Measurements from ENCODE around the gene PLPP4. TPM values are rescaled to one million over a fixed set of nuclear protein-coding genes. Genes with fewer than 3 reads are reported as not detected.

PLPP4 gene
- polyA plus RNA-seq, 3 donors, result not detected

DNA sequence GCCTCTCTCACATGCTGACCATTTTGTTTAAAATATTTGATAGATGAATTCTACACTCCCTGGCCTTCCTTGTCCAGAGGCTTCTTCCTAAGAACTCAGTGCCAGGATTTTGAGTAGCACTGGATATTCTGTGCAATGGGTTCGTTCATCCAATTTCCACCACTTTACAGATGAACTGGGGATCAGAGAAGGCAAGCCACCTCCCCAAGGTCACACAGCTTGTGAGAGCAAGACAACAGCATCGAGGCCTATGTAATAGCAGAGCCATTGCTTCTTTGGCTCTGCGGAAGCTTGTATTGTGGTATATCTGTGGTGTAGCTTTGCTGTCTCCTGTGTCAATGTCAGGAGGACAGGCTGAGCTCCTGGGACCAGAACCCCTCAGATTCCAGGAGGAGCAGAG lies 140.9 kb downstream of the PLPP4 start:
- H3K27ac ChIP-seq (ENCODE audit: low read depth in 1 of 2, low read length in 2 of 2), result no peak overlapping the region
- H3K27me3 ChIP-seq (ENCODE audit: control insufficient read depth in 2 of 2, insufficient read depth in 2 of 2, low read length in 2 of 2), result no peaks in the 10 kb centered on the region
- WGBS (ENCODE audit: insufficient coverage), result 90% methylated on average over 2 of the region's 3 CpGs
- Mint-ChIP-seq H3K27me3 (ENCODE audit: low read depth in 3 of 3) (peaks cover 4 to 8% (median 6%) of the 10 kb centered on the region in 3 donors), H3K4me1 (peaks cover 11% of the 10 kb centered on the region), H3K9me3 (peaks cover 1 to 9% (median 3%) of the 10 kb centered on the region in 7 donors), H3K4me3 (no peak overlapping the region), H3K27ac (no peak overlapping the region), H3K36me3 (no peaks in the 10 kb centered on the region)
- no peaks in the 10 kb centered on the region for H3K36me3 ChIP-seq (replicated peaks in 1 of 2; ENCODE audit: control insufficient read depth in 1 of 2, insufficient read depth in 2 of 2, low read length in 2 of 2)
- H3K9ac ChIP-seq (ENCODE audit: insufficient read depth, low read length, poor library complexity, severe bottlenecking), result no peak overlapping the region
- H3K4me2 ChIP-seq (replicated peaks; ENCODE audit: extremely low read depth, low read length, poor library complexity, severe bottlenecking), result no peak overlapping the region
- TF ChIP-seq, protein P1, sequence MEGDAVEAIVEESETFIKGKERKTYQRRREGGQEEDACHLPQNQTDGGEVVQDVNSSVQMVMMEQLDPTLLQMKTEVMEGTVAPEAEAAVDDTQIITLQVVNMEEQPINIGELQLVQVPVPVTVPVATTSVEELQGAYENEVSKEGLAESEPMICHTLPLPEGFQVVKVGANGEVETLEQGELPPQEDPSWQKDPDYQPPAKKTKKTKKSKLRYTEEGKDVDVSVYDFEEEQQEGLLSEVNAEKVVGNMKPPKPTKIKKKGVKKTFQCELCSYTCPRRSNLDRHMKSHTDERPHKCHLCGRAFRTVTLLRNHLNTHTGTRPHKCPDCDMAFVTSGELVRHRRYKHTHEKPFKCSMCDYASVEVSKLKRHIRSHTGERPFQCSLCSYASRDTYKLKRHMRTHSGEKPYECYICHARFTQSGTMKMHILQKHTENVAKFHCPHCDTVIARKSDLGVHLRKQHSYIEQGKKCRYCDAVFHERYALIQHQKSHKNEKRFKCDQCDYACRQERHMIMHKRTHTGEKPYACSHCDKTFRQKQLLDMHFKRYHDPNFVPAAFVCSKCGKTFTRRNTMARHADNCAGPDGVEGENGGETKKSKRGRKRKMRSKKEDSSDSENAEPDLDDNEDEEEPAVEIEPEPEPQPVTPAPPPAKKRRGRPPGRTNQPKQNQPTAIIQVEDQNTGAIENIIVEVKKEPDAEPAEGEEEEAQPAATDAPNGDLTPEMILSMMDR (IDR thresholded peaks at IDR 0.05), result no peak
- no peak overlapping the region for H2AFZ ChIP-seq (ENCODE audit: insufficient read depth, low read depth, low read length, poor library complexity, severe bottlenecking)
- H3K9me3 ChIP-seq (replicated peaks in 1 of 2; ENCODE audit: control insufficient read depth in 1 of 2, insufficient read depth in 1 of 2, low read length in 2 of 2), result no peaks in the 10 kb centered on the region
- H3K4me3 ChIP-seq (replicated peaks in 1 of 3; ENCODE audit: low read depth in 2 of 3, low read length in 3 of 3), result no peak overlapping the region
- H3K79me2 ChIP-seq (ENCODE audit: insufficient read depth, low read length), result no peaks in the 10 kb centered on the region
- H3K4me1 ChIP-seq (ENCODE audit: control insufficient read depth in 1 of 2, insufficient read depth in 2 of 2, low read length in 2 of 2), result peaks cover 12% of the 10 kb centered on the region in 2 donors
- DNase-seq, result no peak
- H4K20me1 ChIP-seq (ENCODE audit: insufficient read depth, low read length), result no peaks in the 10 kb centered on the region
- intact Hi-C loops (cut with micrococcal nuclease), result no loop called here

DNA sequence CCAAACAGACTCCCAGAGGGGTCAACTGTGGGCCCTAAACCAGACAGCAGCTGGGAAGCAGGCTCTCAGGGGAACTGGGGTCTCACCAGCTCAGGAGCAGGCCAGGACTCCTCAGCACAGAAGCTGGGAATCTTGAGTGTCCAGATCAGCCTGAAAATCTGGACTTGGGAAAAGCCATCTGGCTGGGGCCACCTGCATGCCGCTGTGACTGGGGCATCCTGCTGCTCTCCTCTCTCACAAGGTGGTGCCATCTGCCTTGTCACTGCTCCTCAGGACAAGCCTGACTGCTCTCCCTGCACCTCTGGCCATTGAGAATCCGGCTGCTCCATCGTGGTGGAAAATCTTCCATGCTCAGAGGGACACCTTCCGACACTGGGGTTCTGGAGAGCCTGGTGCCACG lies 141.4 kb downstream of the PLPP4 start:
- DNase-seq, result no peak
- H3K4me2 ChIP-seq (replicated peaks; ENCODE audit: extremely low read depth, low read length, poor library complexity, severe bottlenecking), result no peak overlapping the region
- H3K36me3 Mint-ChIP-seq, result no peaks in the 10 kb centered on the region
- no peaks in the 10 kb centered on the region for H3K27me3 ChIP-seq (ENCODE audit: control insufficient read depth in 2 of 2, insufficient read depth in 2 of 2, low read length in 2 of 2)
- no peak overlapping the region for H3K4me3 ChIP-seq (replicated peaks in 1 of 3; ENCODE audit: low read depth in 2 of 3, low read length in 3 of 3)
- no peaks in the 10 kb centered on the region for H3K79me2 ChIP-seq (ENCODE audit: insufficient read depth, low read length)
- H2AFZ ChIP-seq (ENCODE audit: insufficient read depth, low read depth, low read length, poor library complexity, severe bottlenecking), result no peak overlapping the region
- 90% methylated on average over 3 of the region's 5 CpGs for WGBS (ENCODE audit: insufficient coverage)
- peaks cover 12% of the 10 kb centered on the region in 2 donors for H3K4me1 ChIP-seq (ENCODE audit: control insufficient read depth in 1 of 2, insufficient read depth in 2 of 2, low read length in 2 of 2)
- intact Hi-C loops (cut with micrococcal nuclease), result no loop called here
- H3K4me3 Mint-ChIP-seq, result no peak overlapping the region
- no peak overlapping the region for H3K27ac ChIP-seq (ENCODE audit: low read depth in 1 of 2, low read length in 2 of 2)
- no peaks in the 10 kb centered on the region for H4K20me1 ChIP-seq (ENCODE audit: insufficient read depth, low read length)
- TF ChIP-seq, protein P1 (IDR thresholded peaks at IDR 0.05), result no peak
- no peak overlapping the region for H3K9ac ChIP-seq (ENCODE audit: insufficient read depth, low read length, poor library complexity, severe bottlenecking)
- peaks cover 5 to 13% (median 7%) of the 10 kb centered on the region in 7 donors for H3K9me3 Mint-ChIP-seq
- peak overlapping the region in 1 of 7 donors; percentile 51 for H3K27ac Mint-ChIP-seq
- peaks cover 11% of the 10 kb centered on the region for H3K4me1 Mint-ChIP-seq
- peaks cover 0 to 1% of the 10 kb centered on the region in 2 donors for H3K9me3 ChIP-seq (replicated peaks in 1 of 2; ENCODE audit: control insufficient read depth in 1 of 2, insufficient read depth in 1 of 2, low read length in 2 of 2)
- peaks cover 4 to 8% (median 6%) of the 10 kb centered on the region in 3 donors for H3K27me3 Mint-ChIP-seq (ENCODE audit: low read depth in 3 of 3)
- H3K36me3 ChIP-seq (replicated peaks in 1 of 2; ENCODE audit: control insufficient read depth in 1 of 2, insufficient read depth in 2 of 2, low read length in 2 of 2), result no peaks in the 10 kb centered on the region

Data from CD14-positive monocyte (primary cell).